ENCODE measurements around the gene ACVRL1.

The ACVRL1 gene

DNA sequence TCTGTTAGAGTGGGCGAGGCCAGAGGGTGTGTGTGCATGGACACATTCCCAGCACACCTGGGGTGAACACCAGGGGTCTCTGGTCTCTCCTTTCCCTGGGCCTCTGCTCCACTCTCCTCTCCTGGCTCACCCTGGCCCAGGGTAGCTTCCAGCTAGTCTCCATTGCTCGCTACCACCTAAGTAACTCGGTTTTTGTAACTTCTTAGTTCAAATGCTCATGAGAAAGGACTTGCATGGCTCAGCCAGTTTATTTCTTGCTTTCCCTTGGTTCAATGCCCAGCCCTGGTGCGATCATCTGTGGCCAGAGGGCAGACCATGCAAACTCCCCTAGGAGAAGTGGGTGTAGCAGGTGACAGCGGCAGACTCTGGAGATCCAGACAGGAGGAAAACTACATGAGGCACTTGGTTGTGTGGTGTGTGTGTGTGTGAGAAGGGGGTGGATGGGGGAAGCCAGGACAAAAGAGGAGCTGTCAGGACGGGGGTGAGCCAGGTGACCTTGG lies 35.2 kb downstream of the ACVRL1 start:
- no peak for DNase-seq (ENCODE audit: low spot score)

GRCh38 chr12:51943346-51943745 lies 36.0 kb downstream of the ACVRL1 start:
- DNase-seq (ENCODE audit: low spot score), result no peak

- no peak for DNase-seq (ENCODE audit: low spot score)
Observed at GRCh38 chr12:51944608-51945233, 37.4 kb downstream of the ACVRL1 start.

DNA sequence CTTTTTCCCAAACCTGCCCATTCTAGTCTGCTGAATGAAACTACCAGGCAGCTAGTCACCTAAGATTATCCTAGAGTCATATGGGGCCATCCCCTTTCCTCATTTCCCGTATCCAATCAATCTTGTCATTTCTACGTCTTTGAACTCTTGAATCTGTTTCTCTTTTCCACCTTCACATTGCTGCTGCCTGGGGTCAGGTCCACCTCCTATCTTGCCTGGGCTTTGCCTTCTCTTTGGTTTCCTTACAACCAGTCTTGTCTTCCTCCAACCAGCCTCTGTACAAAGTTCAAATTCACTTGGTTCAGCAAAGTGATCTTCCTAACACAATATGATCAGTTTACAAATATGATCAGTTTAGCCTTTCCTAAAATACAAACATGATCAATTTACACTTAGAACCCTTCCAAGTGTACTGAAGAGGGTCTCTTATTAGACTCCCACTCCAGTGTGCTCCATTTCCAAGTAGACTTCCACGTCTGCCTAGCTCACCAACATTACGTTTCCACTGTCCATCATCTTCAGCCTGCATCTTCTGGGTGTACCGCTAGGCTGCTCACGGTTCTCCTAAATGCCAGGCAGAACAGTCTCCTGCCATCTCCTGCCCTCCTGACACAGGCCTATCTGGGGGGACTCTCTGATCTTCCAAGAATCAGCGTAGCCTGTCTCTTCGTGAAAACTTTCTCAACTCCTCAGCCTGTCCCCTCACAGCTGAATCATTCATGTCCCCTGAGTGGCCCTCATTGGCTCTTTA lies 40.1 kb downstream of the ACVRL1 start:
- DNase-seq (ENCODE audit: low spot score), result no peak

DNA sequence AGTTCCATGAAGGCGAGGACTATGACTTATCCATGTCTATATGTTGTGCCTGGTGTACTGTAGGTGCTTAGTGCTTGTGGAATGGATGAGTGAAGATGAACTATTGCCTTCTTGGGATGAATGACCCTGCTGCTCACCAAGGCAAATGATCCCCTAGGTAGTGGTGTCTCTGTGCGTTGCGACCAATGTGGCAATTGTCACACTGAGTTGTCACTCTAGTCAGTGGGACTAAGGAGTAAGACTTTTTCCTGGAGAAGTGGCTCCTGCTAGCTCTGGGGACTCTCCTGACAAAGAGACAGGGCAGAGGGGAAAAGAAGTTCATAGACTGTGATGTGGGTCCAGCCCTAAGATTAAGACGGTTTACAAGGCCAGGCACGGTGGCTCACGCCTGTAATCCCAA lies 40.8 kb downstream of the ACVRL1 start:
- DNase-seq (ENCODE audit: low spot score), result no peak

- DNase-seq (ENCODE audit: low spot score), result peak; percentile 19
Observed at GRCh38 chr12:51949342-51950030, 42.2 kb downstream of the ACVRL1 start.

DNA sequence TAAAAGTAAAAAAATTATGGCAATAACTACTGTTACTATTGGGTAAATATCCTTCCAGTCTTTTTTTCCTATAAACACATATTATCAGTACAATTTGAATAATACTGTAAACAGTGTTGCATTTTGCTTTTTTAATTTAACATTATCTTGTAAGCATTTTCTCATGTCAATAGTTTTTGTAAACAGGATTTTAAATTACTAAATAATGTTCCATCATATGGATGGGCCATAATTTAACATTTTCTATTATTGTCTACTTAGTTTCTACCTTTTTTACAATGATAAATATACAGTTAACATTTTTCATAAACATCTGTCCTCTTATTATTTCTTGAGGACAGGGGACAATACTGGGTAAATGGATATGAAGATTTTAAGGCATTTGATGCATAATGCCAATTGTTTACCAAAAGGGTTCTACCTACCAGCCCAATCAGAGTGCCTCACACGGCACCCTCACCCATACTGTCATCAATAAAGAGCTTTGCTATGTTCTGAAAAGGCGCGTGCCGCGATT lies 43.4 kb downstream of the ACVRL1 start:
- no peak for DNase-seq (ENCODE audit: low spot score)

- peak; percentile 92 for DNase-seq (ENCODE audit: low spot score)
Observed at GRCh38 chr12:51951199-51951842, 44.0 kb downstream of the ACVRL1 start, which contains the start of gene ACVR1B. ACVR1B (plus strand) TSS chr12:51951699; CDS start chr12:51951744, 45 bp downstream.

GRCh38 chr12:51951843-51952722 lies 44.8 kb downstream of the ACVRL1 start:
- DNase-seq (ENCODE audit: low spot score), result no peak

DNA sequence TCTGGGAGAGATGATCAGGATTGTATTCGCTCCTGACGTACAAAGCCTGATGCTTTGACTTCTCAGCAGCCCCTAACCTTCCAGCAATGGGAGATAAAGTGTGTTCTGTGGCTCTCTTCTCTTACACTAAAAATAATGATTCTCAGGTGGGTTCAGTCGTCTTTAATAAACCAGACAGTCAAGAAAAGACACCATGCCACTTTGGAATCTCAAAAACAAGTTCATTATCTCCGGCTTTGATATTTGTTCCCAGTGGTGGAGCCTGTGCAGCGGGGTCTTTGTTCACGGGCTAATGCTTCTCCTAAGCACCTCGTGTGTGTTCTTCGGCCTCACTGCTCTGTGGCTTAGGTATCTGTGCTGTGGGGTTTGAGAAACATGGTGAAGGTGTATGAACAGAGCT lies 45.8 kb downstream of the ACVRL1 start:
- DNase-seq (ENCODE audit: low spot score), result no peak

DNA sequence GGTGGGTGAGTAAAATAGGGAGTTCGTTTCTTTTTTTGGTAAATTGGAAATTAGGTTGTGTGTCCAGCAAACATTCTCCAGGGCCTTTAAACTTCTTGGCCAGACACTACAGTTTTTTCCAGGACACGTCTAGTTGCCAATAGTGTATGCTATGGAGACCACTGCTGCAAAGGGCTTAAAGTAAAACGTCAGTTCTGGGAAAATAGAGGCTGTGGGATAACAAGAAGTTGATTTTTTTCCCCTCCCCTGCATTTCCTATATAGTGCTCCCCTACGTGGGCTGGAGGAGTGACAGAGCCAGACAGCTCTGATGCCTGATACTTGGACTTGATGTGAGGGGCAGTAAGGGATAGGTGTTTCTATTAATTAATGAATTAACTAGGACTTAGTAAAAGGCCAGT lies 46.6 kb downstream of the ACVRL1 start:
- DNase-seq (ENCODE audit: low spot score), result no peak

GRCh38 chr12:51954561-51955361 lies 47.5 kb downstream of the ACVRL1 start:
- DNase-seq (ENCODE audit: low spot score), result no peak

- no peak for DNase-seq (ENCODE audit: low spot score)
Observed at GRCh38 chr12:51955702-51956101, 48.4 kb downstream of the ACVRL1 start.

- DNase-seq (ENCODE audit: low spot score), result no peak
Observed at GRCh38 chr12:51958542-51958941, 51.2 kb downstream of the ACVRL1 start.

DNA sequence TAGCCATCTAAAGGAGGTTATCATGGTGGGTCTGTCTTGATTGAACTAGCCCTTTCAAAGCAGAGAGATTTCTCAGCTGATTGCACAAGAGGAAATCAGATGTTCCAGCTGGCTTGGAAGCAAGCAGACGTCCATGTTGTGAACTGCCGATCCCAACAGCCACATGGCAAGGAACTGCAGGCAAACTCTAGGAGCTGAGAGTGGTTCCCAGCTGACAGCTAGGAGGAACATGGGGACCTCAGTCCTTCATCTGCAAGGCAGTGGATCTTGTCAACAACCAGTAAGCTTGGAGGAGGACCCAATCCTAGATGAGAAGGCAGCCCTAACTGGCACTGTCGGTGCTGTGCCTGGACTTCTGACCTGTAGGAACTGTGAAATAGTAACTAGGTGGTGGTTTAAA lies 51.9 kb downstream of the ACVRL1 start:
- no peak for DNase-seq (ENCODE audit: low spot score)

DNA sequence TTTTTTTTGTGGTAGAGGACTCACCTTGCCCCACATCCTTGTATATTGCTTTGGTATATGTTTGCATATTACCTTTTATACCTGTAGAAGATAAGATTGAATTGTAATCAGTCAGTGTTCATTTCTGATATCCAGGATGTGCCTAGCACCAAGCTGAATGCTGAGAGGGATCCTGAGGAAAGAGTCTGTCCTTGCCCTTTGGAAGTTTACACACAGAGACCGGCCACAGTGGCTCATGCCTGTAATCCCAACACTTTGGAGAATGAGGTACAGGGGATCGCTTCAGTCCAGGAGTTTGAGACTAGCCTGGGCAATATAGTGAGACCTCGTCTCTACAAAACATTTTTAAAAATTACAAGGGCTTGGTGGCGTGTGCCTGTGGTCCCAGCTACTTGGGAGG lies 52.6 kb downstream of the ACVRL1 start:
- DNase-seq (ENCODE audit: low spot score), result no peak

- DNase-seq (ENCODE audit: low spot score), result no peak
Observed at GRCh38 chr12:51960488-51960887, 53.2 kb downstream of the ACVRL1 start.

GRCh38 chr12:51960890-51961289 lies 53.6 kb downstream of the ACVRL1 start:
- no peak for DNase-seq (ENCODE audit: low spot score)

GRCh38 chr12:51961834-51962233 lies 54.5 kb downstream of the ACVRL1 start:
- DNase-seq (ENCODE audit: low spot score), result no peak

GRCh38 chr12:51962737-51963136 lies 55.4 kb downstream of the ACVRL1 start:
- no peak for DNase-seq (ENCODE audit: low spot score)

Data from AG08395 (cell line).